Measurements from ENCODE around the gene TLCD4. TPM values are rescaled to one million over a fixed set of nuclear protein-coding genes. Genes with fewer than 3 reads are reported as not detected.

TLCD4 gene
- total and polyA plus RNA-seq, 2 of the 13 experiments (the other 11 are each of a cell fraction or from before 2014, with no cell fraction given): 4.7 to 14.5 TPM

- TF ChIP-seq ZNF143 (CRISPR knock-in tag; IDR thresholded peaks at IDR 0.05) (no peak), RBFOX2 (IDR thresholded peaks at IDR 0.05; ENCODE audit: low read depth, low read length) (no peak), AHDC1 (CRISPR knock-in tag; IDR thresholded peaks at IDR 0.05; ENCODE audit: borderline replicate concordance) (peak; percentile 51; the same call in 1 of the 2 replicates), SMARCC2 (IDR thresholded peaks at IDR 0.05) (no peak), ZNF737 (CRISPR knock-in tag; IDR thresholded peaks at IDR 0.05; ENCODE audit: borderline replicate concordance) (no peak), NCOA5 (CRISPR knock-in tag; IDR thresholded peaks at IDR 0.05) (no peak), YEATS2 (CRISPR knock-in tag; IDR thresholded peaks at IDR 0.05; ENCODE audit: borderline replicate concordance) (0 out of 2 replicates have a peak, but pooled peaks have one; percentile 42), JUND (CRISPR knock-in tag; IDR thresholded peaks at IDR 0.05) (0 out of 2 replicates have a peak, but pooled peaks have one; percentile 55), NONO (IDR thresholded peaks at IDR 0.05) (no peak), NONO (CRISPR knock-in tag; conservative IDR thresholded peaks at IDR 0.05) (0 out of 2 replicates have a peak, but pooled peaks have one; percentile 28), ARID2 (CRISPR knock-in tag; IDR thresholded peaks at IDR 0.05; ENCODE audit: borderline replicate concordance) (no peak), BRCA1 (CRISPR knock-in tag; IDR thresholded peaks at IDR 0.05) (no peak), THAP11 (CRISPR knock-in tag; IDR thresholded peaks at IDR 0.05) (peak; percentile 71), ZBTB20 (CRISPR knock-in tag; IDR thresholded peaks at IDR 0.05; ENCODE audit: borderline replicate concordance, low read depth) (peak; percentile 61; the same call in 1 of the 2 replicates), NR2C2 (CRISPR knock-in tag; IDR thresholded peaks at IDR 0.05; ENCODE audit: borderline replicate concordance) (peak; percentile 40; the same call in 1 of the 2 replicates), EHMT2 (IDR thresholded peaks at IDR 0.05; ENCODE audit: borderline replicate concordance, low read depth, low read length) (no peak), RXRB (CRISPR knock-in tag; IDR thresholded peaks at IDR 0.05; ENCODE audit: borderline replicate concordance) (peak; percentile 48; the same call in 1 of the 2 replicates), SMAD9 (CRISPR knock-in tag; IDR thresholded peaks at IDR 0.05) (no peak), ZNF251 (CRISPR knock-in tag; IDR thresholded peaks at IDR 0.05) (no peak), ZNF709 (CRISPR knock-in tag; IDR thresholded peaks at IDR 0.05) (no peak), TCF7 (IDR thresholded peaks at IDR 0.05; ENCODE audit: low read depth) (0 out of 2 replicates have a peak, but pooled peaks have one; percentile 26), ZNF660 (CRISPR knock-in tag; IDR thresholded peaks at IDR 0.05; ENCODE audit: borderline replicate concordance, low read depth) (no peak), WIZ (CRISPR knock-in tag; IDR thresholded peaks at IDR 0.05) (0 out of 2 replicates have a peak, but pooled peaks have one; percentile 69), HOXA3 (CRISPR knock-in tag; IDR thresholded peaks at IDR 0.05) (peak; percentile 63; the same call in 1 of the 2 replicates)
- TF ChIP-seq, protein P1, sequence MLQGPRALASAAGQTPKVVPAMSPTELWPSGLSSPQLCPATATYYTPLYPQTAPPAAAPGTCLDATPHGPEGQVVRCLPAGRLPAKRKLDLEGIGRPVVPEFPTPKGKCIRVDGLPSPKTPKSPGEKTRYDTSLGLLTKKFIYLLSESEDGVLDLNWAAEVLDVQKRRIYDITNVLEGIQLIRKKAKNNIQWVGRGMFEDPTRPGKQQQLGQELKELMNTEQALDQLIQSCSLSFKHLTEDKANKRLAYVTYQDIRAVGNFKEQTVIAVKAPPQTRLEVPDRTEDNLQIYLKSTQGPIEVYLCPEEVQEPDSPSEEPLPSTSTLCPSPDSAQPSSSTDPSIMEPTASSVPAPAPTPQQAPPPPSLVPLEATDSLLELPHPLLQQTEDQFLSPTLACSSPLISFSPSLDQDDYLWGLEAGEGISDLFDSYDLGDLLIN (CRISPR knock-in tag; IDR thresholded peaks at IDR 0.05; ENCODE audit: borderline replicate concordance): no peak
- TF ChIP-seq, protein P2, sequence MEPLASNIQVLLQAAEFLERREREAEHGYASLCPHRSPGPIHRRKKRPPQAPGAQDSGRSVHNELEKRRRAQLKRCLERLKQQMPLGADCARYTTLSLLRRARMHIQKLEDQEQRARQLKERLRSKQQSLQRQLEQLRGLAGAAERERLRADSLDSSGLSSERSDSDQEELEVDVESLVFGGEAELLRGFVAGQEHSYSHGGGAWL (CRISPR knock-in tag; IDR thresholded peaks at IDR 0.05): no peak
Observed at GRCh38 chr1:95115708-95116137, 1.4 kb upstream of the TLCD4 start (continued).
